22Rv1 (cell line): ENCODE measurements around the gene CRX.

Experiments used
- CTCF ChIP-seq: fragments of 450-650 bp; IDR thresholded peaks from 2 replicates; pipeline ENCODE4 v1.5.1; 2017; ENCODE audit warnings: mild to moderate bottlenecking
- ZFX ChIP-seq: fragments of 450-650 bp; IDR thresholded peaks from 2 replicates; pipeline ENCODE4 v1.6.1; 2017; ENCODE audit warnings: antibody characterized with exemption, borderline replicate concordance

- TF ChIP-seq ZFX = no peak
- no peak for TF ChIP-seq CTCF
These were observed 14.3 kb downstream of the CRX start for GRCh38 chr19:47836038-47836437.
